Keratinocyte (primary cell): ENCODE data around the gene BGN. TPM values are rescaled to one million over a fixed set of nuclear protein-coding genes. Genes with fewer than 3 reads are reported as not detected.

Source experiments
- DNase-seq: peaks from one replicate; pipeline ENCODE4 v3.0.0-alpha.2; 2011; ENCODE audit warnings: low read depth, missing footprints, low spot score
- FAIRE-seq: peaks from 2 replicates; lab custom pipeline; 2011; peaks lifted over from hg19 to GRCh38; lab: Jason Lieb, UNC
- H2AFZ ChIP-seq: 2 replicates; pipeline ENCODE4 v1.6.0; 2012; ENCODE audit warnings: low read length, control low read depth, inconsistent platforms; ENCODE audit not compliant: control insufficient read depth
- H3K27ac ChIP-seq: 2 replicates; pipeline ENCODE4 v1.5.1; 2011; ENCODE audit warnings: low read length; ENCODE audit not compliant: control insufficient read depth, insufficient read depth
- H3K27me3 ChIP-seq: 3 replicates; pipeline ENCODE4 v1.6.0; 2011; ENCODE audit warnings: low read length; ENCODE audit not compliant: control insufficient read depth, insufficient read depth; ENCODE audit errors: extremely low read depth
- H3K36me3 ChIP-seq, 2 experiments: 2 replicates in 1 of 2; 3 replicates in 1 of 2; pipeline ENCODE4 v1.5.1; 2011; ENCODE audit warnings: low read length in 2 of 2, mild to moderate bottlenecking in 1 of 2; ENCODE audit not compliant: control insufficient read depth in 2 of 2, insufficient read depth in 2 of 2; ENCODE audit errors: extremely low read depth in 1 of 2
- H3K4me1 ChIP-seq: 3 replicates; pipeline ENCODE4 v1.5.1; 2011; ENCODE audit warnings: low read length; ENCODE audit not compliant: control insufficient read depth, insufficient read depth; ENCODE audit errors: extremely low read depth
- H3K4me2 ChIP-seq: 3 replicates; pipeline ENCODE4 v1.6.0; 2011; ENCODE audit warnings: low read depth, low read length; ENCODE audit not compliant: control insufficient read depth, insufficient read depth; ENCODE audit errors: extremely low read depth
- H3K4me3 ChIP-seq, 3 experiments: fragments of 200-600 bp in 1 of 3; sonication (generic) in 1 of 3; 2 replicates in 2 of 3; 3 replicates in 1 of 3; pipeline ENCODE4 v1.5.1; 2011 to 2016; ENCODE audit warnings: low read length in 3 of 3, mild to moderate bottlenecking in 3 of 3, control low read depth in 2 of 3, inconsistent platforms in 1 of 3, low read depth in 1 of 3, mixed read lengths in 1 of 3, mixed run types in 1 of 3, moderate library complexity in 1 of 3; ENCODE audit not compliant: control insufficient read depth in 2 of 3, insufficient read depth in 2 of 3; ENCODE audit errors: extremely low read depth in 1 of 3
- H3K79me2 ChIP-seq: 2 replicates; pipeline ENCODE4 v1.6.0; 2012; ENCODE audit warnings: low read length; ENCODE audit not compliant: control insufficient read depth, insufficient read depth
- H3K9ac ChIP-seq: 3 replicates; pipeline ENCODE4 v1.6.0; 2011; ENCODE audit warnings: low read length; ENCODE audit not compliant: control insufficient read depth, insufficient read depth; ENCODE audit errors: extremely low read depth
- H3K9me1 ChIP-seq: 3 replicates; pipeline ENCODE4 v1.6.0; 2011; ENCODE audit warnings: low read length; ENCODE audit not compliant: control insufficient read depth, insufficient read depth; ENCODE audit errors: extremely low read depth
- H3K9me3 ChIP-seq: 2 replicates; pipeline ENCODE4 v1.5.1; 2012; ENCODE audit warnings: low read depth, low read length; ENCODE audit not compliant: control insufficient read depth
- H4K20me1 ChIP-seq: 3 replicates; pipeline ENCODE4 v1.6.0; 2011; ENCODE audit warnings: low read length; ENCODE audit not compliant: control insufficient read depth, insufficient read depth; ENCODE audit errors: extremely low read depth
- CTCF ChIP-seq, 3 experiments: IDR thresholded peaks in 1 of 3; conservative IDR thresholded peaks in 1 of 3; optimal IDR thresholded peaks in 1 of 3; 2 replicates in 2 of 3; 3 replicates in 1 of 3; pipeline versions ENCODE3 to v1.5.1; 2011; ENCODE audit warnings: low read length in 3 of 3, mild to moderate bottlenecking in 3 of 3, moderate library complexity in 2 of 3, control low read depth in 1 of 3, inconsistent platforms in 1 of 3; ENCODE audit not compliant: insufficient read depth in 2 of 3; ENCODE audit errors: extremely low read depth in 1 of 3
- EZH2 ChIP-seq: IDR thresholded peaks from one replicate; pipeline ENCODE4 v1.6.1; 2012; ENCODE audit warnings: inconsistent platforms, mild to moderate bottlenecking, low read length, moderate library complexity
- dilution Hi-C: fragments of 300-500 bp; cut with MboI; formaldehyde crosslinking; loops from one replicate; pipeline ENCODE4 v1.7.0; 2020; ENCODE audit warnings: low sequenced_read_pairs; ENCODE audit not compliant: extremely low pct_ligation_motif_present
- polyA plus RNA-seq, 5 experiments: library from polyadenylated mRNA; depleted of rRNA in 3 of 5; stranded (reverse) in 3 of 5; stranded (forward) in 1 of 5; unstranded in 1 of 5; fragments of >200 nt; gene quantifications; 1 replicate in 1 of 5; 2 replicates in 3 of 5; 3 replicates in 1 of 5; pipeline versions ENCODE4 v1.2.1 to v1.2.3, GENCODE V29; 2011 to 2012; ENCODE audit warnings: missing spikeins in 2 of 5, low read depth in 1 of 5, low replicate concordance in 1 of 5

BGN gene
- polyA plus RNA-seq, 1 donor (not counting 4 experiments of a cell fraction or from before 2014, with no cell fraction given), result 0.07 TPM

- no peak overlapping the region for H3K4me2 ChIP-seq
- no peaks in the 10 kb centered on the region for H3K9me1 ChIP-seq
- dilution Hi-C loops, result no loop called here
- no peaks in the 10 kb centered on the region for H4K20me1 ChIP-seq
- no peak overlapping the region for H3K27ac ChIP-seq
- no peak overlapping the region for H3K9ac ChIP-seq
- H3K27me3 ChIP-seq, result no peaks in the 10 kb centered on the region
- peaks cover 3% of the 10 kb centered on the region for H3K4me1 ChIP-seq
- FAIRE-seq (no peak), DNase-seq (no peak)
- no peak overlapping the region for H2AFZ ChIP-seq
- H3K79me2 ChIP-seq, result no peaks in the 10 kb centered on the region
- no peak for TF ChIP-seq CTCF (optimal IDR thresholded peaks at IDR 0.05 in 1 of 3, IDR thresholded peaks at IDR 0.05 in 1 of 3, conservative IDR thresholded peaks at IDR 0.05 in 1 of 3; ENCODE audit: extremely low read depth in 1 of 3, insufficient read depth in 2 of 3, low read length in 3 of 3)
- TF ChIP-seq EZH2, result no peak
- H3K9me3 ChIP-seq, result no peaks in the 10 kb centered on the region
- H3K36me3 ChIP-seq, result no peaks in the 10 kb centered on the region
- no peak overlapping the region for H3K4me3 ChIP-seq
Measured at GRCh38 chrX:153486171-153486570, 8.6 kb upstream of the BGN start.

GRCh38 chrX:153487590-153488071 lies 7.1 kb upstream of the BGN start:
- no peak overlapping the region for H2AFZ ChIP-seq
- no peaks in the 10 kb centered on the region for H3K36me3 ChIP-seq
- H3K4me3 ChIP-seq, result no peak overlapping the region
- H3K9me1 ChIP-seq, result no peaks in the 10 kb centered on the region
- no peak overlapping the region for H3K27ac ChIP-seq
- dilution Hi-C loops, result no loop called here
- H3K4me1 ChIP-seq, result no peaks in the 10 kb centered on the region
- no peak for TF ChIP-seq CTCF (optimal IDR thresholded peaks at IDR 0.05 in 1 of 3, IDR thresholded peaks at IDR 0.05 in 1 of 3, conservative IDR thresholded peaks at IDR 0.05 in 1 of 3; ENCODE audit: extremely low read depth in 1 of 3, insufficient read depth in 2 of 3, low read length in 3 of 3)
- TF ChIP-seq EZH2, result no peak
- no peak overlapping the region for H3K9ac ChIP-seq
- no peak overlapping the region for H3K4me2 ChIP-seq
- DNase-seq (no peak), FAIRE-seq (no peak)
- no peaks in the 10 kb centered on the region for H3K9me3 ChIP-seq
- no peaks in the 10 kb centered on the region for H3K79me2 ChIP-seq
- no peaks in the 10 kb centered on the region for H3K27me3 ChIP-seq
- H4K20me1 ChIP-seq, result no peaks in the 10 kb centered on the region
